ENCODE measurements around the gene ALKBH8. TPM values are rescaled to one million over a fixed set of nuclear protein-coding genes. Genes with fewer than 3 reads are reported as not detected.

The ALKBH8 gene
- total and polyA plus RNA-seq, 2 of the 4 experiments (the other 2 are of a cell fraction): 3.0 to 6.6 TPM

GRCh38 chr11:107570015-107570414 is 4.5 kb upstream of the ALKBH8 start:
- Histone ChIP-seq H3K36me3 (ENCODE audit: control insufficient read depth, insufficient read depth, low read length) (no peaks in the 10 kb centered on the region), H3K18ac (ENCODE audit: low read depth, low read length) (no peak overlapping the region), H2BK15ac (ENCODE audit: low read depth, low read length) (no peak overlapping the region), H3K4me2 (ENCODE audit: low read depth, low read length) (no peak overlapping the region), H3K4me3 (ENCODE audit: insufficient read depth, low read depth, low read length) (no peak overlapping the region), H4K8ac (ENCODE audit: low read depth in 2 of 2, low read length in 2 of 2) (no peak overlapping the region), H3K9me3 (ENCODE audit: control insufficient read depth, insufficient read depth, low read length) (no peaks in the 10 kb centered on the region), H4K5ac (ENCODE audit: low read depth, low read length) (no peak overlapping the region), H3K27me3 (ENCODE audit: control insufficient read depth, insufficient read depth, low read length) (peaks cover 4% of the 10 kb centered on the region), H2BK120ac (ENCODE audit: low read depth, low read length) (no peak overlapping the region), H3K9ac (ENCODE audit: low read depth, low read length) (no peak overlapping the region), H2AK9ac (replicated peaks; ENCODE audit: low read depth, low read length, poor library complexity) (no peak overlapping the region), H2AK5ac (ENCODE audit: low read depth, low read length) (no peak overlapping the region), H3K27ac (ENCODE audit: insufficient read depth, low read length) (no peak overlapping the region), H4K91ac (ENCODE audit: insufficient read depth, low read depth, low read length) (no peak overlapping the region), H3K56ac (ENCODE audit: extremely low read depth, insufficient read depth, low read length) (no peak overlapping the region), H3K79me1 (ENCODE audit: low read depth in 1 of 2, low read length in 2 of 2) (peaks cover under 1 to 5% of the 10 kb centered on the region in 2 experiments; a peak in 2 of 4 replicates), H3K4me1 (ENCODE audit: control insufficient read depth, insufficient read depth, low read length) (no peaks in the 10 kb centered on the region), H2BK5ac (ENCODE audit: low read depth, low read length, poor library complexity, severe bottlenecking) (no peak overlapping the region), H4K20me1 (ENCODE audit: insufficient read depth, low read length) (no peaks in the 10 kb centered on the region), H3K14ac (replicated peaks; ENCODE audit: low read depth, low read length) (no peak overlapping the region), H2AFZ (replicated peaks; ENCODE audit: low read length, poor library complexity) (no peak overlapping the region), H3K23ac (ENCODE audit: low read depth, low read length) (no peak overlapping the region), H3K4ac (ENCODE audit: low read depth, low read length) (no peak overlapping the region), H2BK20ac (ENCODE audit: low read depth, low read length) (no peak overlapping the region), H3K9me1 (ENCODE audit: insufficient read depth, low read length) (peaks cover 2% of the 10 kb centered on the region)
- dilution Hi-C loops (cut with HindIII; ENCODE audit: low sequenced_read_pairs, unreplicated experiment) (no loop called here), intact Hi-C loops (cut with micrococcal nuclease) (no loop called here), in situ Hi-C loops (cut with MboI; ENCODE audit: low sequenced_read_pairs) (loop anchor here (10.0 kb wide), 1 partner anchor 205 kb away; no protein-coding TSS in a partner anchor)
- ChIA-PET CTCF (interaction anchor here (0.6 kb wide), 1 partner anchor 119 kb away, joined by 3 read pairs; no protein-coding TSS in a partner anchor), POLR2A (ENCODE audit: unreplicated experiment) (no interaction called here)
- 54% methylated on average over 4 of the region's 12 CpGs; no CpG with 5 or more reads in 1 of the 2 experiments for WGBS, 2 experiments (ENCODE audit: extremely low coverage in 2 of 2, insufficient read length in 1 of 2)
- no TSS peak for BruUV-seq (replicated peaks)
- ATAC-seq (ENCODE audit: low read depth): no peak
- TF ChIP-seq CEBPB (IDR thresholded peaks at IDR 0.05; ENCODE audit: low read depth, low read length): no peak
- TF ChIP-seq NFE2L2 (IDR thresholded peaks at IDR 0.05; ENCODE audit: low read depth, low read length): no peak
- no peak for TF ChIP-seq RCOR1 (IDR thresholded peaks at IDR 0.05; ENCODE audit: insufficient replicate concordance, low read length)
- no peak for TF ChIP-seq POLR2A (IDR thresholded peaks at IDR 0.05; ENCODE audit: low read depth, low read length)
- TF ChIP-seq SMC3 (IDR thresholded peaks at IDR 0.05; ENCODE audit: low read depth, low read length): no peak
- TF ChIP-seq FOS (IDR thresholded peaks at IDR 0.05; ENCODE audit: low read depth, low read length): no peak
- DNase-seq: no peak
